NT2/D1 (cell line): Measurements from ENCODE around the gene ZCCHC9.
A peak's percentile ranks its signal among the peaks of the same experiment; 100 is the strongest.
"Not testable (repeated sequence)": the region's sequence is repeated elsewhere in the genome, so short reads cannot be mapped to it uniquely, and the experiment has no call there.

ENCODE experiments used
- DNase-seq: peaks from one replicate; pipeline ENCODE4 v3.0.0-alpha.2; 2011; ENCODE audit warnings: low read depth, low spot score
- H3K27me3 ChIP-seq: 2 replicates; pipeline ENCODE4 v1.6.0; 2011; ENCODE audit warnings: mild to moderate bottlenecking; ENCODE audit not compliant: insufficient read length, insufficient read depth
- H3K36me3 ChIP-seq: 2 replicates; pipeline ENCODE4 v1.6.1; 2011; ENCODE audit warnings: mild to moderate bottlenecking, low read length, mixed read lengths; ENCODE audit not compliant: insufficient read depth, insufficient read length
- H3K4me1 ChIP-seq: 2 replicates; pipeline ENCODE4 v1.5.1; 2011; ENCODE audit not compliant: insufficient read depth, insufficient read length
- H3K4me3 ChIP-seq: 2 replicates; pipeline ENCODE4 v1.5.1; 2011; ENCODE audit warnings: low read depth; ENCODE audit not compliant: insufficient read length
- H3K9ac ChIP-seq: 2 replicates; pipeline ENCODE4 v1.6.0; 2011; ENCODE audit warnings: low read depth; ENCODE audit not compliant: insufficient read length
- H3K9me3 ChIP-seq: 2 replicates; pipeline ENCODE4 v1.5.1; 2011; ENCODE audit warnings: mild to moderate bottlenecking, low read length; ENCODE audit not compliant: insufficient read depth
- SUZ12 ChIP-seq: IDR thresholded peaks from 2 replicates; pipeline ENCODE4 v1.6.1; 2011; ENCODE audit not compliant: insufficient read length, insufficient read depth; ENCODE audit errors: extremely low read depth
- YY1 ChIP-seq: IDR thresholded peaks from 2 replicates; pipeline ENCODE4 v1.6.1; 2011; ENCODE audit not compliant: insufficient read length, insufficient read depth
- ZNF274 ChIP-seq: IDR thresholded peaks from 2 replicates; pipeline ENCODE4 v1.6.1; 2011; ENCODE audit warnings: mild to moderate bottlenecking, low read depth, low read length

Gene ZCCHC9

GRCh38 chr5:81301271-81302015 lies at the start of gene ZCCHC9:
TSS of gene ZCCHC9 (plus strand) at chr5:81301587. CDS start at chr5:81304758, 3,171 bp downstream.
- TF ChIP-seq SUZ12 (no peak), ZNF274 (no peak), YY1 (no peak)
- peak within 1 kb of the TSS; percentile 97 for H3K9ac ChIP-seq
- no peaks in the 10 kb centered on the region for H3K27me3 ChIP-seq
- peak; percentile 89 for DNase-seq
- no peaks in the 10 kb centered on the region for H3K9me3 ChIP-seq
- peak within 1 kb of the TSS; percentile 91 for H3K4me3 ChIP-seq
- peaks cover 33% of the 10 kb centered on the region for H3K36me3 ChIP-seq
- H3K4me1 ChIP-seq = no peaks in the 10 kb centered on the region

GRCh38 chr5:81251922-81252321 lies 49.5 kb upstream of the ZCCHC9 start:
- Histone ChIP-seq H3K9me3 (no peaks in the 10 kb centered on the region), H3K9ac (no peak overlapping the region), H3K36me3 (peaks cover 23% of the 10 kb centered on the region), H3K27me3 (no peaks in the 10 kb centered on the region), H3K4me1 (no peaks in the 10 kb centered on the region), H3K4me3 (no peak overlapping the region)
- no peak for TF ChIP-seq ZNF274
- TF ChIP-seq YY1 = no peak
- TF ChIP-seq SUZ12 = no peak
- no peak for DNase-seq

- TF ChIP-seq SUZ12 (no peak), ZNF274 (no peak), YY1 (no peak)
- Histone ChIP-seq H3K4me1 (no peaks in the 10 kb centered on the region), H3K4me3 (no peak overlapping the region), H3K9ac (no peak overlapping the region), H3K36me3 (peaks cover 23% of the 10 kb centered on the region), H3K9me3 (no peaks in the 10 kb centered on the region), H3K27me3 (no peaks in the 10 kb centered on the region)
- no peak for DNase-seq
Measured at GRCh38 chr5:81252904-81253303, 48.5 kb upstream of the ZCCHC9 start.

GRCh38 chr5:81253875-81254274 lies 47.5 kb upstream of the ZCCHC9 start:
- Histone ChIP-seq H3K27me3 (no peaks in the 10 kb centered on the region), H3K4me3 (no peak overlapping the region), H3K9me3 (no peaks in the 10 kb centered on the region), H3K4me1 (no peaks in the 10 kb centered on the region), H3K9ac (no peak overlapping the region), H3K36me3 (peaks cover 27% of the 10 kb centered on the region)
- TF ChIP-seq SUZ12 (no peak), YY1 (no peak), ZNF274 (no peak)
- no peak for DNase-seq

GRCh38 chr5:81254886-81255559 lies 46.4 kb upstream of the ZCCHC9 start:
- Histone ChIP-seq H3K9me3 (no peaks in the 10 kb centered on the region), H3K4me1 (no peaks in the 10 kb centered on the region), H3K36me3 (peaks cover 27% of the 10 kb centered on the region), H3K9ac (no peak overlapping the region), H3K4me3 (no peak overlapping the region), H3K27me3 (no peaks in the 10 kb centered on the region)
- TF ChIP-seq YY1 = no peak
- TF ChIP-seq ZNF274 = no peak
- no peak for TF ChIP-seq SUZ12
- DNase-seq = no peak

GRCh38 chr5:81256766-81257165 lies 44.6 kb upstream of the ZCCHC9 start:
- no peak overlapping the region for H3K4me3 ChIP-seq
- no peak overlapping the region for H3K9ac ChIP-seq
- peaks cover 24% of the 10 kb centered on the region for H3K36me3 ChIP-seq
- no peaks in the 10 kb centered on the region for H3K4me1 ChIP-seq
- no peak for DNase-seq
- no peaks in the 10 kb centered on the region for H3K9me3 ChIP-seq
- H3K27me3 ChIP-seq = no peaks in the 10 kb centered on the region
- TF ChIP-seq ZNF274 = no peak
- TF ChIP-seq YY1 = no peak
- TF ChIP-seq SUZ12 = no peak

- not testable (repeated sequence) for H3K36me3 ChIP-seq, DNase-seq, H3K4me3 ChIP-seq, H3K4me1 ChIP-seq, H3K9ac ChIP-seq, H3K27me3 ChIP-seq, H3K9me3 ChIP-seq
Measured at GRCh38 chr5:81262796-81263195, 38.6 kb upstream of the ZCCHC9 start.
